HG02884 (cell line): ENCODE data around the gene EIF2S3.
A peak's percentile ranks its signal among the peaks of the same experiment; 100 is the strongest.
"Not testable (repeated sequence)": the region's sequence is repeated elsewhere in the genome, so short reads cannot be mapped to it uniquely, and the experiment has no call there.

Experiments
- ATAC-seq: cut with Tn5 transposase; IDR thresholded peaks from one replicate; pipeline ENCODE4 v1.9.1; 2021; ENCODE audit warnings: mild to moderate bottlenecking, moderate library complexity; ENCODE audit not compliant: unreplicated experiment

EIF2S3 gene

GRCh38 chrX:24049643-24050042 lies 5.1 kb upstream of the EIF2S3 start:
- not testable (repeated sequence) for ATAC-seq

- ATAC-seq, result not testable (repeated sequence)
These were observed 4.0 kb upstream of the EIF2S3 start for GRCh38 chrX:24050522-24051318.

DNA sequence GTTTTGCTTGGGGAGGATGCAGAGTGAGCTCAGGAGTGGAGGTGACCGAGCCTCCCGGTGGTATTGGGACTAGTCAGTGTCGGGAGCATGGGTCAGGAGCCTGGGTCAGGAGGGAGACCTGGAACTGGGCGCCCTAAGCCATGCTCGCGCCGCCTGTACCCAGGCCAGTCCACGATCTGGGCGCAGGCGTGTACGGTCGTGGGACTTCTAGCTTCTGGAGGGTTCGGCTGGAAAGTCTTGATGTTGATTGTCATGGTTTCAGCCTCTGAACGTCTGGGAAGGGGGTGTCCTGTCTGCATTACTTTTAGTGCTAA lies 244 bp downstream of the EIF2S3 start:
- ATAC-seq, result peak; percentile 13

- ATAC-seq, result no peak
These were observed 8.7 kb downstream of the EIF2S3 start for GRCh38 chrX:24063488-24063887.

DNA sequence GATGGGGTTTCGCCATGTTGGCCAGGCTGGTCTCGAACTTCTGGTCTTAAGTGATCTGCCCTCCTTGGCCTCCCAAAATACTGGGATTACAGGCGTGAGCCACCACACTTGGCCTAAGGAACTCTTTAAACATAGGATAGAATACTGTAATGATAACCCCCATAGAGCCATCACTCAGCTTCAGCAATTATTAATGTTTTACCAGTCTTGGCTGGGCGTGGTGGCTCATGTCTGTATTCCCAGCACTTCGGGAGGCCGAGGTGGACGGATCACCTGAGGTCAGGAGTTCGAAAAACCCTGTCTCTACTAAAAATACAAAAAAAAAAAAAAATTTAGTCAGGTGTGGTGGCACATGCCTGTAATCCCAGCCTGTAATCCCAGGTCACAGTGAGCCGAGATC lies 15.1 kb downstream of the EIF2S3 start:
- ATAC-seq, result no peak

- ATAC-seq, result no peak
These were observed 24.7 kb downstream of the EIF2S3 start for GRCh38 chrX:24079411-24079810.

- peak; percentile 16 for ATAC-seq
These were observed 25.5 kb downstream of the EIF2S3 start for GRCh38 chrX:24080245-24080644.

DNA sequence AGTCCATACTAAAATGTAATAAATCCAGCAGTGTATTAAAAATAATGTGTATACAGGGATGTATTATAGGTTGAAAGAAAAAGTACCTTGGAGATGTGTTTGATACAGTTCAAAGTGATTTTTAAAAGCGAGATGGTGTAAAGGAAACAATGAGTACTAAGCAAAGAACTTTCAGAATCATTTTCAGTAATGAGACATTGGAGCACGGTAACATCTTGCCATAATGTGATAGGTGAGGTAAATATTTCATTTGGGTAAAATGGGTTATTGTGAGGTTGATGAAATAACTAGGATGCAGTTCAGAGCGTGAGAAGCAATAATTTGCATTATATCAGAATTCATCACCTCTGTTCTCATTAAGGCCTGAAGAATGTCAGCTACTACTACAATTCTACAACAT lies 25.9 kb downstream of the EIF2S3 start:
- peak; percentile 68 for ATAC-seq

GRCh38 chrX:24081661-24082154 lies 27.0 kb downstream of the EIF2S3 start:
- no peak for ATAC-seq

DNA sequence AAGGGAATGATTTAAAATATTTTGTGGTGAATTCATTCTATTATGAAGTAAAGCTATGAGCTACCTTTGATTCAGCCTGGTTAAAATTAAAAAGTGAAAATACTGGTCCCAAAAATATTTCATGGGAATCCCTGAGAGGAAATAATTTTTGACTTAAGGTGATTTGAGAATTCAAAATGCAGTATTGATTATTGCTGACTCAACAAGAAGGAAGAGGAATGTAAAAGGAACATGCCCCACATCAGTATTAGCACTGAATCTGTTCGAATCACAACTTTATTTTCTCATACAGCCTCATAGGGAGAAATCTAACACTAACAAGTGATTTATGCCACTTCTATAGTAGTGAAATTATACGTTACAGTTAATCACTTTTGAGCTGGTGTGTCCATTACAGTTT lies 27.7 kb downstream of the EIF2S3 start:
- no peak for ATAC-seq

- ATAC-seq, result no peak
These were observed 30.3 kb downstream of the EIF2S3 start for GRCh38 chrX:24085101-24085500.

DNA sequence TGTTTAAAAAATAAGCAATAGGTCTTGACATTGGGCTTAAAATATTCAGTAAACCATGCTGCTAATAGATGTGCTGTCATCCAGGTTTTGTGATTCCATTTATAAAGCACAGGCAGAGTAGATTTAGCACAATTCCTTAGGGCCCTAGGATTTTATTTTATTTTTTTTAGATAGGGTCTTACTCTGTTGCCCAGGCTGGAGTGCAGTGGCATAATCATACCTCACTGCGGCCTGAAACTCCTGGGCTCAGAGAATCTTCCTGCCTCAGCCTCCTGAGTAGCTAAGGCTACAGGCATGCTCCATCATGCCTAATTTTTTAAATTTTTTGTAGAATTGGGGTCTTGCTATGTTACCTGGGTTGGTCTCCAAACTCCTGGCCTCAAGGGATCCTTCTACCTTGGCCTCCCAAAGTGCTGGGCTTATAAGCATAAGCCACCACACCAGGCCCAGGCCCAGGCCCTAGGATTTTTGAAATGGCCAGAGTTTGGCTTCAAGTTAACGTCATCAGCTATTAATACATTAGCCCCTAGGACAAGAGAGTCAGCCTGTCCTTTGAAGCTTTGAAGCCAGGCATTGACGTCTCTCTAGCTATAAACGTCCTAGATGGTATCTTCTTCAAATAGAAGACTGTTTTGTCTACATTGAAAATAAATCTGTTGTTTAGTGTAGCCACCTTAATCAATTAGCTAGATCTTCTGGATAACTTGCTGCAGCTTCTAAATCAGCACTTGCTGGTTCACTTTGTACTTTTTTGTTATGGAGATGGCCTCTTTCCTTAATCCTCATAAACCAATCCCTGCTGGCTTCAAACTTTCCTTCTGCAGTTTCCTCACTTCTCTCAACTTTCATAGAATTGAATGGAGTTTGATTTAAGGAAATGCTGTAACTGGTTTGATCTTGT lies 35.8 kb downstream of the EIF2S3 start:
- ATAC-seq, result no peak

GRCh38 chrX:24093746-24094145 lies 39.0 kb downstream of the EIF2S3 start:
- no peak for ATAC-seq

DNA sequence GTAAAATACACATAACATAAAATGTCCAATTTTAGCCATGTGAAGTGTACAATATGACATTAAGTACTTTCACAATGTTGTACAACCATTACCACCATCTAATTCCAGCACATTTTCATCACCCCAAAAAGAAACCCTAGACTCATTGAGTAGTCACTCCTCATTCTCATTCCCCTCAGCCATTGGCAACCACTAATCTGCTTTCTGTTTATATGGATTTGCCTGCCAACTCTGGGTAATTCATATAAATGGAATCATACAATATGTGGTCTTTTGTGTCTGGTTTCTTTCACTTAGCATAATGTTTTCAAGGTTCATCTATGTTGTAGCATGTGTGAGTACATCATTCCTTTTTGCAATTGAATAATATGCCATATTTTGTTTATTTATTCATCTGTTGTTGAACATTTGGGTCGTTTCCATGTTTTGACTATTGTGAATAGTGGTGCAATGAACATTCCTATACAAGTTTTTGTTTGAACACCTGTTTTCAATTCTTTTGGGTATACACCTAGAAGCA lies 43.0 kb downstream of the EIF2S3 start:
- no peak for ATAC-seq

- no peak for ATAC-seq
These were observed 44.2 kb downstream of the EIF2S3 start for GRCh38 chrX:24098932-24099331.

- ATAC-seq, result no peak
These were observed 44.6 kb downstream of the EIF2S3 start for GRCh38 chrX:24099394-24099793.

GRCh38 chrX:24100713-24101112 lies 46.0 kb downstream of the EIF2S3 start:
- ATAC-seq, result no peak

GRCh38 chrX:24110069-24110468 lies 55.3 kb downstream of the EIF2S3 start:
- no peak for ATAC-seq

DNA sequence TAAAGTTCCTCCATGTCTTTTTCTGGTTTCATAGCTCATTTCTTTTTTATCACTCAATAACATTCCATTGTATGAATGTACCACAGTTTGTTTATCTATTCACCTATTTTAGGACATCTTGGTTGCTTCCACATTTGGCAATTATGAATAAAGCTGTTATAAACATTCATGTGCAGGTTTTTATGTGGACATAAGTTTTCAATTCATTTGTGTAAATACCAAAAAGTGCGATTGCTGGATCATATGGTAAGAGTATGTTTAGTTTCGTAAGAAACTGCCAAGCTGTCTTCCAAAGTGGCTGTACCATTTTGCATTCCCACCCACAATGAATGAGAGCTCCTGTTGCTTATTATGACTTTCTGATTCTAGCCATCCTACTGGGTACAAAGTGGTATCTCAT lies 58.4 kb downstream of the EIF2S3 start:
- ATAC-seq, result no peak

DNA sequence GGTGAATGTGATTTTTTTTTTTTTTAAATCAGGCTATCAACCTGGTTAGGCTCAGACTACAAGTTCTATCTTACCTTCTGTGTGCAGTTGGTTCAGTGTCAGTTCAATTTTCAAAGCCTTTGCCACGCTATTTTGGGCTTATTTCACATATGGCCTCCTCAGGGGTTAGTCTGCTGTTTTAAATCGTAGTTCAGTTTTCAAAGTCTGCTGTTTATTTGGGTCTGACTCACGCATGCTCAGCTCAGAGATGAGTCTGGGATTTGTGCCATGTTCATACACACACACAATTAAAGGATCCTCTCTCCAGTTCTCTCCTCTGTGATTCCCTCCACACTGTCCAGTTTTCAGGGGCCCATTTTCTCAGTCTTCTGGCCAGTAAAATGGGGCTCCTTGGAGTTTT lies 62.5 kb downstream of the EIF2S3 start:
- no peak for ATAC-seq

GRCh38 chrX:24124244-24124799 lies 69.6 kb downstream of the EIF2S3 start:
- ATAC-seq, result no peak
